Activated naive CD8-positive, alpha-beta T cell treated with anti-CD3 and anti-CD28 coated beads, Interleukin-2, amount 10 ng/mL, durations not matched to agents 7 days and 5 days (primary cell): ENCODE data around the gene N4BP2L2. TPM values are rescaled to one million over a fixed set of nuclear protein-coding genes. Genes with fewer than 3 reads are reported as not detected.

Experiments
- ATAC-seq: fragments of 150-1000 bp; cut with Tn5 transposase; one replicate; pipeline ENCODE4 v1.10.0; 2021; ENCODE audit warnings: low read depth, moderate library complexity
- POLR2A ChIA-PET: fragments of 350-600 bp; sonication (Branson Sonifier 250); formaldehyde crosslinking; loops from one replicate; lab custom pipeline; 2021; ENCODE audit warnings: antibody characterized with exemption; lab: Charles Lee
- DNase-seq: peaks from one replicate; pipeline ENCODE4 v3.0.0; 2021
- H3K27ac Mint-ChIP-seq: one replicate; pipeline ENCODE4 v1.8.0; 2022; ENCODE audit warnings: mild to moderate bottlenecking, mixed read lengths
- H3K27me3 Mint-ChIP-seq: one replicate; pipeline ENCODE4 v1.8.0; 2022; ENCODE audit warnings: mild to moderate bottlenecking, moderate library complexity, mixed read lengths
- H3K36me3 Mint-ChIP-seq: one replicate; pipeline ENCODE4 v1.8.0; 2021; ENCODE audit warnings: mild to moderate bottlenecking, mixed read lengths
- H3K4me1 Mint-ChIP-seq: one replicate; pipeline ENCODE4 v1.8.0; 2021; ENCODE audit warnings: mixed read lengths
- H3K4me3 Mint-ChIP-seq: one replicate; pipeline ENCODE4 v1.8.0; 2022; ENCODE audit warnings: mild to moderate bottlenecking, moderate library complexity, mixed read lengths
- H3K9me3 Mint-ChIP-seq: one replicate; pipeline ENCODE4 v1.8.0; 2021; ENCODE audit warnings: mixed read lengths
- total RNA-seq, 2 experiments: library from RNA; stranded (reverse); gene quantifications; one replicate each; pipeline ENCODE4 v1.2.3, GENCODE V29; 2021

N4BP2L2 gene
- total RNA-seq, 2 experiments from 2014 or later: 160 to 180 TPM

DNA sequence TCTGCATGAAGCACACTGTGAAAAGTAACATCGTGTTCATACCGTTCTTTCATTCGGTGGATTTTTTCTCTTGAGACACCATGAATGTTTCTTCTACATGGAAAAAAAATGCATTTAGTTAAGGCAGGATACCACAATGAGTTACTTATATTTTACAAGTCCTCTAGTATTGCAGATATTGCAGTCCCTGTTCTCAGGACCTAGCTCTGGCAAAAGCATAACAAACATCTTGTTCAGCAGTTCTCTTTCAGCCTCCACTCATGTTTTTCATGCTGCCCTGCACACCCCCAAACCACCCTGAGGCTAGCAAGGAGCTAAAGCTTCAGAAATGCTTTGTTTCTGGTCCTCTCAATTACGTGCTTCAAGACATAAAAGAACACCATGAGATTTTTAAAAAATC lies 135.5 kb downstream of the N4BP2L2 start:
- Mint-ChIP-seq H3K36me3 (peaks cover 43% of the 10 kb centered on the region), H3K27me3 (no peaks in the 10 kb centered on the region), H3K27ac (no peak overlapping the region), H3K4me3 (no peak overlapping the region), H3K4me1 (peaks cover 2% of the 10 kb centered on the region), H3K9me3 (no peaks in the 10 kb centered on the region)
- DNase-seq (no peak), ATAC-seq (no peak)
- POLR2A ChIA-PET: no interaction called here

GRCh38 chr13:32391101-32391619 lies 147.4 kb downstream of the N4BP2L2 start:
- DNase-seq (no peak), ATAC-seq (no peak)
- Mint-ChIP-seq H3K27me3 (no peaks in the 10 kb centered on the region), H3K4me1 (peaks cover 27% of the 10 kb centered on the region), H3K27ac (peak overlapping the region; percentile 88), H3K9me3 (no peaks in the 10 kb centered on the region), H3K4me3 (no peak overlapping the region), H3K36me3 (peaks cover 29% of the 10 kb centered on the region)
- POLR2A ChIA-PET: interaction anchor here (1.3 to 3.3 kb wide), 3 partner anchors 10 to 76 kb away, joined by 3 to 25 read pairs (median 8); partner anchors contain the start of genes BRCA2, N4BP2L1 and ZAR1L

- peaks cover 28% of the 10 kb centered on the region for H3K36me3 Mint-ChIP-seq
- no peaks in the 10 kb centered on the region for H3K9me3 Mint-ChIP-seq
- H3K4me1 Mint-ChIP-seq: peaks cover 27% of the 10 kb centered on the region
- DNase-seq (no peak), ATAC-seq (peak; percentile 60)
- POLR2A ChIA-PET: interaction anchor here (0.9 to 3.3 kb wide), 4 partner anchors 11 to 75 kb away, joined by 3 to 25 read pairs (median 6); partner anchors contain the start of genes BRCA2, N4BP2L1 and ZAR1L
- H3K4me3 Mint-ChIP-seq: peak overlapping the region; percentile 75
- peak overlapping the region; percentile 88 for H3K27ac Mint-ChIP-seq
- no peaks in the 10 kb centered on the region for H3K27me3 Mint-ChIP-seq
These were observed 148.1 kb downstream of the N4BP2L2 start for GRCh38 chr13:32390484-32390883.

DNA sequence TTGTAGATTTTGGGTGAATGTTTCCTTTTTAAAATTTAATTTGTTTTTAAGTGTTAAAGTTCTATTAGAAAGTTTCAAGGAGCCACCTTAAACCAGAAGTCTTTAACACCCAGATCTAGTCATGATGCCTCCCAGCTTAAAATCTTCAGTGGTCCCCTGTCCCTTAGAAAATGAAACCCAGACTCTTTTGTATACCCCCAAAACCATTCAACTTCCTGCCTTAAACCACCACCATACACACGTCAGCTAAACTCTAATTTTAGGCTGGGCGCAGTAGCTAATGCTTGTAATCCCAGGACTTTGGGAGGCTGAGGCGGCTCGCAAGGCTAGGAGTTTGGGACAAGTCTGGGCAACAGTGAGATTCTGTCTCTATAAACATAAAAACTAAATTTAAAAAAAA lies 148.5 kb downstream of the N4BP2L2 start:
- peak overlapping the region; percentile 85 for H3K27ac Mint-ChIP-seq
- H3K27me3 Mint-ChIP-seq: no peaks in the 10 kb centered on the region
- H3K4me3 Mint-ChIP-seq: peak overlapping the region; percentile 71
- H3K36me3 Mint-ChIP-seq: peaks cover 28% of the 10 kb centered on the region
- H3K9me3 Mint-ChIP-seq: no peaks in the 10 kb centered on the region
- ATAC-seq (peak; percentile 90), DNase-seq (peak; percentile 36)
- POLR2A ChIA-PET: interaction anchor here (0.7 to 3.3 kb wide), 5 partner anchors 11 to 149 kb away, joined by 3 to 25 read pairs (median 4); partner anchors contain the start of genes BRCA2, N4BP2L1 and ZAR1L
- peaks cover 29% of the 10 kb centered on the region for H3K4me1 Mint-ChIP-seq

DNA sequence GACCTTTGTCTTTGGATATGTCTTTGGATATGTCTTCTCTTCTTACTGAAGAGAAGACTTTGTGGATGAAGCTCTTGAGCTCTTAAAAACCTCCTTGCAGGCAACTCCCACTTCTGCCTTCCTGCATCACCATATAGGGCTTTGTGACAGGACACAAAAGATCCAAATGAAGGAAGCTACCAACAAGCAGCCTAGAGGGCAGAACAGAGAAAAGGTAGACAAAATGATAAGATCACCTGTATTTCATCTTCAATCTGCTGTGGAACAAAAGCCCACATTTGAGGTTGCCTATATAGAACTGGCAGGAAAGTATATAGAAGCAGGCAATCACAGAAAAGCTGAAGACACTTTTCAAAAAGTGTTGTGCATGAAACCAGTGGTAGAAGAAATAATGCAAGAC lies 153.2 kb downstream of the N4BP2L2 start:
- no peak overlapping the region for H3K4me3 Mint-ChIP-seq
- ATAC-seq: no peak
- no peak overlapping the region for H3K27ac Mint-ChIP-seq
- DNase-seq: no peak
- peaks cover 15% of the 10 kb centered on the region for H3K4me1 Mint-ChIP-seq
- H3K9me3 Mint-ChIP-seq: no peaks in the 10 kb centered on the region
- POLR2A ChIA-PET: no interaction called here
- H3K27me3 Mint-ChIP-seq: no peaks in the 10 kb centered on the region
- H3K36me3 Mint-ChIP-seq: peaks cover 11% of the 10 kb centered on the region

GRCh38 chr13:32384702-32385101 lies 153.9 kb downstream of the N4BP2L2 start:
- Mint-ChIP-seq H3K9me3 (no peaks in the 10 kb centered on the region), H3K36me3 (peaks cover 11% of the 10 kb centered on the region), H3K27ac (no peak overlapping the region), H3K4me3 (no peak overlapping the region), H3K27me3 (no peaks in the 10 kb centered on the region), H3K4me1 (peaks cover 10% of the 10 kb centered on the region)
- no peak for DNase-seq
- POLR2A ChIA-PET: no interaction called here
- no peak for ATAC-seq

DNA sequence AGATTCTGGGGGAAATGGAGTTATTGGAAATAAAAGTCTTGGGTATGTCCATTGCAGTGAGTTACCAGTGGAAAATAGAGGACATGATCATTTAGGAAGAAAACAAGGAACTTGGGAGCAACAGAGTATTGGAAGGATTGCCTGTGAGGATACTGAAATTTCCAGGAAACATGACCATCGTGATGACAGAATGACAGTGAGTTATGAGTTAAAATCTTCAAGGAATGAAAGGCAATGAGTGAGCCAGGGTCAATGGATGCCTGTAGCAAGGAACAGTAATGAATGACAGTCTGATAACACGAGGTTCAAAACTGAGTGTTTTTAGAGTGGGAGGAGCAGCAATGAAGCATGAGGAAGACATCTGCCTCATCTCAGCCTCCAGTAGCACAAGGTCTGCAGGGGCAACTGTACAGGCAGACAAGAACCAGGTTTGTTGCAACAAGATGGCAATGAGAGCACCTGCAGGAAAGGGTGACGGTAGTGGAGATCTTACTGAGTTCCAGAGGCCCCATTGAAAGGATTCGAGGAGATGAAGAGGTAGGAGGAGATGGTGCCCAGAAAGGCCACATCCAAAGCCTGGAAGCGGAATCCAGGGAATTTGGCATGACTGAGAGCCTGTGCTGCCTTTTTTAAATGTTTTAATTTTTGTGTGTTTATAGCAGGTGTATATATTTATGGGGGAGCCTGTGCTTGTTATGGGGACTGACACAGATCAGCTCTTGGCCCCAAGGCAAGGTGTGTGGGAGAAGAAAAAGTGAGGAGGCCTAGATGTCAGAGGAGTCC lies 154.6 kb downstream of the N4BP2L2 start:
- no peak for ATAC-seq
- Mint-ChIP-seq H3K27ac (no peak overlapping the region), H3K4me1 (peaks cover 5% of the 10 kb centered on the region), H3K36me3 (peaks cover 14% of the 10 kb centered on the region), H3K4me3 (no peak overlapping the region), H3K27me3 (no peaks in the 10 kb centered on the region), H3K9me3 (no peaks in the 10 kb centered on the region)
- POLR2A ChIA-PET: interaction anchor here (1.6 kb wide), 1 partner anchor 155 kb away, joined by 4 read pairs; the partner anchor contains the start of gene N4BP2L2
- DNase-seq: no peak

Other genes with a start within 250 kb of the N4BP2L2 start
- gene ZAR1L, start 223.4 kb downstream of the N4BP2L2 start, total RNA-seq: not detected
- gene BRCA2, start 223.3 kb downstream of the N4BP2L2 start, total RNA-seq: 10 to 100 TPM; 25.2 to 26.7 TPM
- 10 to 100 TPM; 48.4 to 53.0 TPM for gene N4BP2L1, start 110.7 kb downstream of the N4BP2L2 start, total RNA-seq
- 10 to 100 TPM; 64.8 to 71.3 TPM for gene PDS5B, start 47.7 kb upstream of the N4BP2L2 start, total RNA-seq